HEK293 (cell line): ENCODE measurements around the gene ZNF577.
A peak's percentile ranks its signal among the peaks of the same experiment; 100 is the strongest.

Experiments used
- CTCF ChIA-PET: fragments of 350-600 bp; formaldehyde crosslinking; extraction: SDS; loops from one replicate; lab custom pipeline; 2021; ENCODE audit warnings: antibody characterized with exemption; lab: Yijun Ruan, JAX
- POLR2A ChIA-PET: fragments of 300-600 bp; formaldehyde crosslinking; extraction: SDS; loops from one replicate; lab custom pipeline; 2020; ENCODE audit warnings: antibody characterized with exemption, inconsistent platforms; lab: Yijun Ruan, JAX
- H3K27ac ChIP-seq: fragments of 200-500 bp; sonication (Bioruptor generic); 2 replicates; pipeline ENCODE4 v1.5.1; 2014; ENCODE audit warnings: low read depth, low read length, control low read depth, inconsistent platforms; ENCODE audit errors: extremely low read depth
- H3K36me3 ChIP-seq, 2 experiments: fragments of 200-500 bp in 1 of 2; sonication (Bioruptor generic) in 1 of 2; 1 replicate in 1 of 2; 2 replicates in 1 of 2; pipeline ENCODE4 v1.5.1; 2014 to 2017; ENCODE audit warnings: inconsistent platforms in 2 of 2, low read length in 2 of 2; ENCODE audit not compliant: control insufficient read depth in 2 of 2, insufficient read depth in 1 of 2
- H3K4me1 ChIP-seq: fragments of 200-500 bp; sonication (Bioruptor generic); 2 replicates; pipeline ENCODE4 v1.5.1; 2014; ENCODE audit warnings: mild to moderate bottlenecking, low read length, inconsistent platforms; ENCODE audit not compliant: control insufficient read depth, insufficient read depth
- H3K4me3 ChIP-seq: 2 replicates; pipeline ENCODE4 v1.5.1; 2011; ENCODE audit warnings: low read depth, mild to moderate bottlenecking, control low read depth, low read length, moderate library complexity
- H3K9me3 ChIP-seq: fragments of 200-500 bp; sonication (Bioruptor generic); 2 replicates; pipeline ENCODE4 v1.5.1; 2014; ENCODE audit warnings: low read depth, low read length, inconsistent platforms; ENCODE audit not compliant: control insufficient read depth, insufficient read depth
- SETDB1 ChIP-seq: IDR thresholded peaks from one replicate; pipeline ENCODE4 v1.6.1; 2017; ENCODE audit warnings: mild to moderate bottlenecking, low read length, moderate library complexity, mixed read lengths; ENCODE audit not compliant: insufficient read length
- TRIM28 ChIP-seq: IDR thresholded peaks from 2 replicates; pipeline ENCODE4 v1.6.1; 2011; ENCODE audit warnings: low read length, control low read depth, borderline replicate concordance
- ZIC2 ChIP-seq: fragments of 450-650 bp; formaldehyde crosslinking; IDR thresholded peaks from 2 replicates; pipeline ENCODE4 v1.5.1; 2016; ENCODE audit warnings: missing biosample characterization, missing genetic modification characterization
- ZNF155 ChIP-seq: fragments of 450-650 bp; formaldehyde crosslinking; IDR thresholded peaks from 2 replicates; pipeline ENCODE4 v1.5.1; 2016; ENCODE audit warnings: missing biosample characterization, missing genetic modification characterization
- ZNF184 ChIP-seq: fragments of 450-650 bp; IDR thresholded peaks from 2 replicates; pipeline ENCODE4 v1.5.1; 2018; ENCODE audit warnings: missing biosample characterization, mild to moderate bottlenecking, missing genetic modification characterization
- ZNF274 ChIP-seq, 2 experiments: fragments of 200-500 bp in 1 of 2; fragments of 450-650 bp in 1 of 2; sonication (Bioruptor generic) in 1 of 2; formaldehyde crosslinking in 1 of 2; IDR thresholded peaks; 2 replicates each; pipeline versions ENCODE4 v1.5.1 to v1.6.1; 2014 to 2016; ENCODE audit warnings: borderline replicate concordance in 1 of 2, inconsistent platforms in 1 of 2, low read length in 1 of 2, missing biosample characterization in 1 of 2, missing genetic modification characterization in 1 of 2
- ZNF404 ChIP-seq: fragments of 450-650 bp; formaldehyde crosslinking; IDR thresholded peaks from 2 replicates; pipeline ENCODE4 v1.5.1; 2017; ENCODE audit warnings: missing biosample characterization, missing genetic modification characterization
- ZNF555 ChIP-seq: fragments of 450-650 bp; formaldehyde crosslinking; conservative IDR thresholded peaks from 2 replicates; pipeline ENCODE4 v1.5.1; 2017; ENCODE audit warnings: missing biosample characterization, mild to moderate bottlenecking, missing genetic modification characterization, inconsistent platforms
- TF ChIP-seq, protein P1 (sequence below): fragments of 450-650 bp; formaldehyde crosslinking; conservative IDR thresholded peaks from 2 replicates; pipeline ENCODE4 v1.5.1; 2016; ENCODE audit warnings: low read depth, missing biosample characterization, missing genetic modification characterization
- TF ChIP-seq, protein P2 (sequence below): fragments of 450-650 bp; formaldehyde crosslinking; IDR thresholded peaks from 2 replicates; pipeline ENCODE4 v1.5.1; 2016; ENCODE audit warnings: missing biosample characterization, missing genetic modification characterization

ZNF577 gene

DNA sequence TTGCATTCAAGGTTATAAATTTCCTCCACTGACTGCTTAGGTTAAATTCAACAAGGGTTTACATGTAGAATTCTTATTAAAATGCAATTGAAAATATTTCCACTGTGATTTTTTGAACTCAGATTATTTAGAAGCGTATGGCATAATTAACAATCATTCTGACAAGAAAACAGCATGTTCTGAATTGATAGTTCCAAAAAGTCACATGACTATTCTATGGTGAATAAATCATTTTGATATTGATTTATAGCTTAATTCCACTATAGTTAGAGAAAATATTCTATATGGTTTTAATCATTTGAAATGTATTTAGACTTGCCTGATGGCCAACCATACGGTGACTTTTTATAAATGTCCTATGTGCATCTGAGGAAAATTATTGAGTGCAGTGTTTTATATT, 3.0 kb downstream of the ZNF577 start (continued):
- TF ChIP-seq, protein P1, sequence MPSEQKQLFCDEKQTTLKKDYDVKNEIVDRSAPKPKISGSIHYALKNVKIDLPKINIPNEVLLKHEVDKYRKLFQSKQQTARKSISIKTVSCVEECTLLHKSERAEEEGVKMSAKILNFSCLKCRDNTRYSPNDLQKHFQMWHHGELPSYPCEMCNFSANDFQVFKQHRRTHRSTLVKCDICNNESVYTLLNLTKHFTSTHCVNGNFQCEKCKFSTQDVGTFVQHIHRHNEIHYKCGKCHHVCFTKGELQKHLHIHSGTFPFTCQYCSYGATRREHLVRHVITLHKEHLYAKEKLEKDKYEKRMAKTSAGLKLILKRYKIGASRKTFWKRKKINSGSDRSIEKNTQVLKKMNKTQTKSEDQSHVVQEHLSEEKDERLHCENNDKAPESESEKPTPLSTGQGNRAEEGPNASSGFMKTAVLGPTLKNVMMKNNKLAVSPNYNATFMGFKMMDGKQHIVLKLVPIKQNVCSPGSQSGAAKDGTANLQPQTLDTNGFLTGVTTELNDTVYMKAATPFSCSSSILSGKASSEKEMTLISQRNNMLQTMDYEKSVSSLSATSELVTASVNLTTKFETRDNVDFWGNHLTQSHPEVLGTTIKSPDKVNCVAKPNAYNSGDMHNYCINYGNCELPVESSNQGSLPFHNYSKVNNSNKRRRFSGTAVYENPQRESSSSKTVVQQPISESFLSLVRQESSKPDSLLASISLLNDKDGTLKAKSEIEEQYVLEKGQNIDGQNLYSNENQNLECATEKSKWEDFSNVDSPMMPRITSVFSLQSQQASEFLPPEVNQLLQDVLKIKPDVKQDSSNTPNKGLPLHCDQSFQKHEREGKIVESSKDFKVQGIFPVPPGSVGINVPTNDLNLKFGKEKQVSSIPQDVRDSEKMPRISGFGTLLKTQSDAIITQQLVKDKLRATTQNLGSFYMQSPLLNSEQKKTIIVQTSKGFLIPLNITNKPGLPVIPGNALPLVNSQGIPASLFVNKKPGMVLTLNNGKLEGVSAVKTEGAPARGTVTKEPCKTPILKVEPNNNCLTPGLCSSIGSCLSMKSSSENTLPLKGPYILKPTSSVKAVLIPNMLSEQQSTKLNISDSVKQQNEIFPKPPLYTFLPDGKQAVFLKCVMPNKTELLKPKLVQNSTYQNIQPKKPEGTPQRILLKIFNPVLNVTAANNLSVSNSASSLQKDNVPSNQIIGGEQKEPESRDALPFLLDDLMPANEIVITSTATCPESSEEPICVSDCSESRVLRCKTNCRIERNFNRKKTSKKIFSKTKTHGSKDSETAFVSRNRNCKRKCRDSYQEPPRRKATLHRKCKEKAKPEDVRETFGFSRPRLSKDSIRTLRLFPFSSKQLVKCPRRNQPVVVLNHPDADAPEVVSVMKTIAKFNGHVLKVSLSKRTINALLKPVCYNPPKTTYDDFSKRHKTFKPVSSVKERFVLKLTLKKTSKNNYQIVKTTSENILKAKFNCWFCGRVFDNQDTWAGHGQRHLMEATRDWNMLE (tag by site-specific recombination) = no peak
- TF ChIP-seq ZIC2 (tag by site-specific recombination) (no peak), ZNF155 (no peak), ZNF404 (tag by site-specific recombination) (no peak)

DNA sequence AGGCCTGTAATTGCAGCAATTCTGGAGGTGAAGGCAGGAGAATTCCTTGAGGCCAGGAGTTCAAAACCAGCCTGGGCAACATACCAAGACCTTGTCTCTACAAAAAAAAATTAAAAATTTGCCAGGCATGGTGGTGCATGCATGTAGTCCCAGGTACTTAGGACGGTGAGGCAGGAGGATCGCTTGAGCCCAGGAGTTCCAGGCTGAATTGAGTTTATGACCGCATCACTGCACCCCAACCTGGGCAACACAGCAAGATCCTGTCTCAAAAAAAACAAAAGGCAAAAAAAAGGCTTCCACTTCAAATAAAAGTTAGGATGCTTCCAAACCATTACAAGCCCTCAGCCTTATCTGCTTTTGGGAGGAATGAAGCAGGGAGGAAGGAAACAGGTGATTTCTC, 5.2 kb downstream of the ZNF577 start:
- H3K4me1 ChIP-seq = no peaks in the 10 kb centered on the region
- POLR2A ChIA-PET = no interaction called here
- CTCF ChIA-PET = no interaction called here
- H3K4me3 ChIP-seq = no peak overlapping the region
- TF ChIP-seq, protein P2, sequence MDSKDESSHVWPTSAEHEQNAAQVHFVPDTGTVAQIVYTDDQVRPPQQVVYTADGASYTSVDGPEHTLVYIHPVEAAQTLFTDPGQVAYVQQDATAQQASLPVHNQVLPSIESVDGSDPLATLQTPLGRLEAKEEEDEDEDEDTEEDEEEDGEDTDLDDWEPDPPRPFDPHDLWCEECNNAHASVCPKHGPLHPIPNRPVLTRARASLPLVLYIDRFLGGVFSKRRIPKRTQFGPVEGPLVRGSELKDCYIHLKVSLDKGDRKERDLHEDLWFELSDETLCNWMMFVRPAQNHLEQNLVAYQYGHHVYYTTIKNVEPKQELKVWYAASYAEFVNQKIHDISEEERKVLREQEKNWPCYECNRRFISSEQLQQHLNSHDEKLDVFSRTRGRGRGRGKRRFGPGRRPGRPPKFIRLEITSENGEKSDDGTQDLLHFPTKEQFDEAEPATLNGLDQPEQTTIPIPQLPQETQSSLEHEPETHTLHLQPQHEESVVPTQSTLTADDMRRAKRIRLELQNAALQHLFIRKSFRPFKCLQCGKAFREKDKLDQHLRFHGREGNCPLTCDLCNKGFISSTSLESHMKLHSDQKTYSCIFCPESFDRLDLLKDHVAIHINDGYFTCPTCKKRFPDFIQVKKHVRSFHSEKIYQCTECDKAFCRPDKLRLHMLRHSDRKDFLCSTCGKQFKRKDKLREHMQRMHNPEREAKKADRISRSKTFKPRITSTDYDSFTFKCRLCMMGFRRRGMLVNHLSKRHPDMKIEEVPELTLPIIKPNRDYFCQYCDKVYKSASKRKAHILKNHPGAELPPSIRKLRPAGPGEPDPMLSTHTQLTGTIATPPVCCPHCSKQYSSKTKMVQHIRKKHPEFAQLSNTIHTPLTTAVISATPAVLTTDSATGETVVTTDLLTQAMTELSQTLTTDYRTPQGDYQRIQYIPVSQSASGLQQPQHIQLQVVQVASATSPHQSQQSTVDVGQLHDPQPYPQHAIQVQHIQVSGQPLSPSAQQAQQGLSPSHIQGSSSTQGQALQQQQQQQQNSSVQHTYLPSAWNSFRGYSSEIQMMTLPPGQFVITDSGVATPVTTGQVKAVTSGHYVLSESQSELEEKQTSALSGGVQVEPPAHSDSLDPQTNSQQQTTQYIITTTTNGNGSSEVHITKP = no peak
- TF ChIP-seq ZNF555 (tag by site-specific recombination) = no peak
- TF ChIP-seq ZNF274 (IDR thresholded peaks at IDR 0.05; ENCODE audit: low read length) = no peak
- TF ChIP-seq ZNF274 (tag by site-specific recombination; IDR thresholded peaks at IDR 0.05; ENCODE audit: borderline replicate concordance) = no peak
- peaks cover 4 to 45% of the 10 kb centered on the region in 2 experiments for H3K36me3 ChIP-seq
- no peak overlapping the region for H3K27ac ChIP-seq
- H3K9me3 ChIP-seq = 0 out of 2 replicates have a peak, but pooled peaks cover 3% of the 10 kb centered on the region

DNA sequence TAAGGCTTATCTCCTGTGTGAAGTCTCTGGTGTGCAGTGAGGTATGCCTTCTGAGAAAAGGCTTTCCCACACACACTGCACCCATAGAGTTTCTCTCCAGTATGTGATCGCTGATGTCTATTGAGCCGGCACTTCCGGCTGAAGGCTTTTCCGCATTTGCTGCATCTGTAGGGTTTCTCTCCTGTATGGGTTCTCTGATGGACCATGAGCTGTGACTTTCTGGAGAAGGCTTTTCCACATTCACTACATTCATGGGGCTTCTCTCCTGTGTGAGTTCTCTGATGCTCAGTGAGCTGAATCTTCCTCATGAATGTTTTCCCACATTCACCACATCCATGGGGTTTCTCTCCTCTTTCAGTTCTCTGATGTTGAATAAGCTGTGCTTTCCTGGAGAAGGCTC, 14.7 kb downstream of the ZNF577 start:
- no peak overlapping the region for H3K4me3 ChIP-seq
- peaks cover 5% of the 10 kb centered on the region for H3K9me3 ChIP-seq
- H3K36me3 ChIP-seq = peaks cover 25 to 55% of the 10 kb centered on the region in 2 experiments
- TF ChIP-seq ZNF184 (no peak), TRIM28 (peak; percentile 31; the same call in 1 of the 2 replicates), SETDB1 (peak; percentile 88), ZNF274 (IDR thresholded peaks at IDR 0.05; ENCODE audit: low read length) (no peak), ZNF274 (tag by site-specific recombination; IDR thresholded peaks at IDR 0.05; ENCODE audit: borderline replicate concordance) (peak; percentile 85; the same call in 1 of the 2 replicates)
- TF ChIP-seq, all 188 proteins: peak for 3
- H3K27ac ChIP-seq = no peak overlapping the region
- ChIA-PET POLR2A (no interaction called here), CTCF (no interaction called here)
- no peaks in the 10 kb centered on the region for H3K4me1 ChIP-seq
